ENCODE data around the gene SPTBN1. TPM values are rescaled to one million over a fixed set of nuclear protein-coding genes. Genes with fewer than 3 reads are reported as not detected.
"Not testable (repeated sequence)": the region's sequence is repeated elsewhere in the genome, so short reads cannot be mapped to it uniquely, and the experiment has no call there.

SPTBN1 gene
- total RNA-seq, 2 experiments from 2014 or later, result 171 to 184 TPM

DNA sequence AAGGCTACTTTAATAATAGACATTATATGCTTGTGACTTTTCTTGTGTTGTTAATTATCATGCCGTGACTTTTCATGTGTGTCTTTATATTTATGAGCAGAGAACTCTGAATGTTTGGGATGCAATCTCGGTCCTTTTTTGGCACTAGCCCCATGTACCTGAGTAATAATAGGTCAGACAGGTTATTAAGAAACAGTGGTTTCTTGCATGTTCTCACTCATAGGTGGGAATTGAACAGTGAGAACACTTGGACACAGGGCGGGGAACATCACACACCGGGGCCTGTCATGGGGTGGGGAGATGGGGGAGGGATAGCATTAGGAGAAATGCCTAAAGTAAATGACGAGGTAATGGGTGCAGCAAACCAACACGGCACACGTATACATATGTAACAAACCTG is 61.9 kb downstream of the SPTBN1 start:
- H3K27ac Mint-ChIP-seq; H3K4me1 Mint-ChIP-seq; POLR2A ChIA-PET; CTCF ChIA-PET; DNase-seq; H3K9me3 Mint-ChIP-seq; H3K36me3 Mint-ChIP-seq (ENCODE audit: low read depth); H3K4me3 Mint-ChIP-seq: not testable (repeated sequence)
- peaks cover 11% of the 10 kb centered on the region for H3K27me3 Mint-ChIP-seq

DNA sequence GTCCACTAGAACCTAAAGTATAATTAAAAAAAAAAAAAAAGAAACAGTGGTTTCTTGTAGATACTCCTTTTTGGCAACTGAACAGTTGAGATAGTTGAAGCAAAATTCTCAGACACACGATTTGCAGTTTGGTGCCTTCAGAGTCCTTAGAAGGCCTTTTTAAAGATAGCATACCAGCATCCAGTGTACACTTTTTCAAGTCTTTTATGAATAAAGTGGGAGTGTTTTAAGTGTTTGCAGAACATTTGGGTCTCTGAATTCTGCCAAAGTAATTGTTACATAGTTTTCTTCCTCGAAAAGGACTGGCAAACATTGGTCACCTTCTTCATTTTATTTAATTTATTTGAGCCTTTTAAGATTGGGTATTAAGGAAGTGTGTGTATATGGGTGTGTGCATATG is 62.3 kb downstream of the SPTBN1 start:
- H3K27me3 Mint-ChIP-seq, result peaks cover 11% of the 10 kb centered on the region
- peaks cover 9% of the 10 kb centered on the region for H3K4me1 Mint-ChIP-seq
- H3K27ac Mint-ChIP-seq, result no peak overlapping the region
- ChIA-PET CTCF (no interaction called here), POLR2A (no interaction called here)
- no peaks in the 10 kb centered on the region for H3K36me3 Mint-ChIP-seq (ENCODE audit: low read depth)
- H3K9me3 Mint-ChIP-seq, result no peaks in the 10 kb centered on the region
- no peak overlapping the region for H3K4me3 Mint-ChIP-seq
- no peak for DNase-seq

DNA sequence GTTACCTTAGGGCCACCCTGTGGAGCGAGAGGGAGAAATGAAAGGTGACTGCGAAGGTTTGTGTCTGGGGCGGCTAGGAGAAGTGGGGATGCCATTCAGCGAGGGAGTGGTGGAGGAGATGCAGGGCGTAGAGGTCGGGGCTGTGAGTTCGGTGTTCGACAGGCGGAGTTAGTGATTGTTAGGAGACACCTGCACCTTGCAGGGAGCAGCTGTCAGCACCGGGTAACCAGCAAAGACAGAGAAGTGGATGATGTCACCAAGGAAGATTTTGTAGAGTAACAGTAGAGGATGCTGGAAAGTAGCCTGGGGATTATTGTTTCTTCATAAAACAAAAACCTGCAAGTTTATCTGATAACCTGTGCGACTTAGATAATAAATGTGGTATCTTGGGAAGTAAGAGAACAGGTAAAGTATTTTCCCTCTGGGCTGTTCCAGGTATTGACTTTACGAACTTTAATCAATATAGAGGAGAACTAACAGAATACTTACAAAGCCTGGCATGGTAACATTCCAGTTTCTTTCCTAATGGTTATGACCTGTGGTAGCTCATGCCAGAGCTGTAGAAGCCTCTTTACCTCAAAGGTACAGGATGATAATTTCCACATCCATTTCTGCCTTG is 63.8 kb downstream of the SPTBN1 start:
- Mint-ChIP-seq H3K27me3 (peaks cover 11% of the 10 kb centered on the region), H3K36me3 (ENCODE audit: low read depth) (no peaks in the 10 kb centered on the region), H3K27ac (no peak overlapping the region), H3K9me3 (no peaks in the 10 kb centered on the region), H3K4me3 (no peak overlapping the region), H3K4me1 (peaks cover 20% of the 10 kb centered on the region)
- no peak for DNase-seq
- CTCF ChIA-PET, result interaction anchor here (1.1 to 1.4 kb wide), 2 partner anchors 145 to 184 kb away, joined by 3 to 4 read pairs; no protein-coding TSS in a partner anchor
- POLR2A ChIA-PET, result no interaction called here

DNA sequence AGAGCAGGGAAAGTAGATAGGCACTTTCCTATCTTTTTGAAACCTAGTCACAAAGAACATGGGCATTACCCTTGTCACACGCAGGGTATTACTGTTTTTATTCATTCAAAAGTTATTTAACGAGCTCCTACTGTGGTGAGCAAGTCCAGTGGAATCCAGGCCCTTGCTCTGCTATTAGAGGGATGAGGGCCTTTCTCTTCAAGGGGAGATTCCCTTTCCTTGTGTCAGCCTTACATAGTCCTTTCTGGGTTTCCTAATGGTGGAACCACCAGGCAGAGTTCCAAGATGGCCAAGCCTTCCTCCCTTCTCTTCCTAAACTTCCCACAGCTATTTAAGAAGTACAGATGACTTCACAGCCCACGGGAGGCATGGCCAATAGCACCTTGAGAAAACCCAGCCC is 64.6 kb downstream of the SPTBN1 start:
- H3K27ac Mint-ChIP-seq, result no peak overlapping the region
- H3K27me3 Mint-ChIP-seq, result peaks cover 8% of the 10 kb centered on the region
- CTCF ChIA-PET, result no interaction called here
- no peaks in the 10 kb centered on the region for H3K36me3 Mint-ChIP-seq (ENCODE audit: low read depth)
- peaks cover 20% of the 10 kb centered on the region for H3K4me1 Mint-ChIP-seq
- POLR2A ChIA-PET, result interaction anchor here (0.5 kb wide), 1 partner anchor 171 kb away, joined by 3 read pairs; no protein-coding TSS in a partner anchor
- H3K9me3 Mint-ChIP-seq, result no peaks in the 10 kb centered on the region
- H3K4me3 Mint-ChIP-seq, result no peak overlapping the region
- no peak for DNase-seq

DNA sequence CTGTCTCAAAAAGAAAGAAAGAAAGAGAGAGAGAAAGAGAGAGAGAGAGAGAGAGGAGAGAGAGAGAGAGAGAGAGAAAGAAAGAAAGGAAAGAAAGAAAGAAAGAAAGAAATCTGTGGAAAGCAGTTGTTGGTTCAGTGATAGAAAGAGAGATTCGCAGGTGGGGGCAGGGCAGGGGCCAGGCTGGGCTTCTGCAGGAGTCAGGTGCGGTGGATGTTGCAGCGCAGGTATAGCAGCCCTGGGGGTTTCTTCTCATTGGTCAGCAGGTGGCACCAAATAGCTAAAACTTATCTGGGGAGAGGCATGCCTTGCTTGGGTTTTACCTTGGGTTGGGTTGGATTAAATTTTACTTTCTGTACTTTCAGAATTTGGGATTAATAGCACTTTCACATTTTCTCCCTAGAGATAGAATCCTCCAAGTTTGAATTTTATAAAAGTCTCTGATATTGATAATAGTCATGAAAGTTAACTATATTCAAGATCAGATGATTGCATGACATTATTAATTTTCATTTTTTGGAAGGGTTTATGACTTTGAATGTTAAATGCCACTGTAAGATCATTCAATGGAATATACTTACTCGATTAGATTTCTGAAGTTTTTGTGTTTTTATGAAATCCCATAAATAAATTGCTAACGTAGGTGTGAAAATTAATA is 66.6 kb downstream of the SPTBN1 start:
- peak; percentile 81 for DNase-seq
- H3K9me3 Mint-ChIP-seq, result no peaks in the 10 kb centered on the region
- peak overlapping the region; percentile 75 for H3K27ac Mint-ChIP-seq
- H3K27me3 Mint-ChIP-seq, result peaks cover 8% of the 10 kb centered on the region
- H3K36me3 Mint-ChIP-seq (ENCODE audit: low read depth), result no peaks in the 10 kb centered on the region
- peaks cover 20% of the 10 kb centered on the region for H3K4me1 Mint-ChIP-seq
- H3K4me3 Mint-ChIP-seq, result no peak overlapping the region
- CTCF ChIA-PET, result interaction anchor here (0.6 to 2.6 kb wide), 15 partner anchors 9 to 689 kb away, joined by 3 to 13 read pairs (median 4); no protein-coding TSS in a partner anchor
- POLR2A ChIA-PET, result no interaction called here

DNA sequence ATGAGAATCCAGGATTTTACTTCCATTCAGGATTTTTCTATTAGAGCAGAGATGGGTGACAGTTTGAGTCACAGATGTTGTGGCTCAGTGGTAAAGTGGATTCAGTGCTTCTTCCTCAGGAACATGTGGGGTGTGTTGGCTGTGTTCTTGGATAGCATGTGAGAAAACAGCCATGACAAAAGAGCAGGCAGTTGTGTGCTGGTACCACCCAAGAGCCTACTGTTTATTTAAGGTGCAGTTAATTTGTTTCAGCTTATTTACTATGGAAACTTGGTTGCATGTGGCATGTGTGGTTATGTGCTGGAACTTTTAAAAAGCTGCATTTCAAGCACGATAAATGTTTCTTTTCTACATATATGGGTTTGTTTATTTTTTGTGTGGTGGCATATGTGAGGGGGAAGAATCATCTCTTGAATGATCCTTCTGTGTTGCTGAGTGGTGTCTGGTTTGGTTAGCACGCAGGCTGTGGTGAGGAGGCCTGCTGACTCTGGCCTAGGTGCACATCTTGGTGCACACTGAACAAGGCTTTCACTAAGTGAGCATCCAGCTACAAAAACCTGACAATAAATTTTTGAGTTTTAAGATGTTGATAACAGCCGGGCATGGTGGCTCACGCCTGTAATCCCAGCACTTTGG is 67.3 kb downstream of the SPTBN1 start:
- Mint-ChIP-seq H3K36me3 (ENCODE audit: low read depth) (no peaks in the 10 kb centered on the region), H3K27me3 (peaks cover 8% of the 10 kb centered on the region), H3K4me3 (no peak overlapping the region), H3K27ac (peak overlapping the region; percentile 13), H3K4me1 (peaks cover 20% of the 10 kb centered on the region), H3K9me3 (no peaks in the 10 kb centered on the region)
- DNase-seq, result no peak
- POLR2A ChIA-PET, result no interaction called here
- CTCF ChIA-PET, result interaction anchor here (0.5 to 2.6 kb wide), 19 partner anchors 11 to 688 kb away, joined by 3 to 13 read pairs (median 4); no protein-coding TSS in a partner anchor

DNA sequence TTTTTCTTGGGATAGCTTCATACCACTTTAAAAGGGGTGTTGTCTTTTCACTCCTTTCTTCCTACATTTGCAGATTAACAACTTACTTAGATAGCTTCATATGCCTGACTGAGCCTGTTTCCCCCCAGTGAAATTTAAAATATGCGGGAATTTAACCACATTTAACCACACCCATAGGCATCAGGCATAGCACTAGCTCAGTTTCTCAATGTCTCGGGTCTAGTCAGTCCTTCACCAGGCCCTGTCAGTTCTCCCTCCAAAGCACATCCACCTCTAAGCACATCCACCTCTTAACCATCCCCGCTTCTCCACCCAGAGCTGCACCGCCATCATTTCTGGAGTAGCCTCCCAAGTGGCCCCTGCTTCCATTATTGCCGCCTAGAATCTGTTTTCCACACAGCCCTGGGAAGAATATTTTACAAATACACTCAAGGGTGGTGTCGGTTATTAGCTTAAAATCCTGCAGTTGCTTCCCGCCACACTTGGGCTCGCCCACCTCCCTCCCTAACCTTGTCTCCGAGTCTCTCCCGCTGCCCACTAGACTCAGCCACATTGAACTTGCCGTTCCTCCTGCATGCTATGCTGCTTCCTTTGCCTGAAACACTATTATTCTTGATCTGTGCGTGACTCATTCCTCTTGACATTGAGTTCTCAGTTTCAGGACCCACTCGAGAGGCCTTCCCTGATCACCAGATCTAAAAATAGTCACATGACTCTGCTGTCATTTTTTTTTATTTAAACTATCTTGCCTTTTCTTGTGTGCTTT is 68.3 kb downstream of the SPTBN1 start:
- CTCF ChIA-PET, result interaction anchor here (0.5 to 2.6 kb wide), 13 partner anchors 12 to 456 kb away, joined by 3 to 13 read pairs (median 3); no protein-coding TSS in a partner anchor
- Mint-ChIP-seq H3K36me3 (ENCODE audit: low read depth) (no peaks in the 10 kb centered on the region), H3K9me3 (no peaks in the 10 kb centered on the region), H3K27ac (no peak overlapping the region), H3K4me1 (peaks cover 24% of the 10 kb centered on the region), H3K27me3 (peaks cover 6% of the 10 kb centered on the region), H3K4me3 (no peak overlapping the region)
- peak; percentile 7 for DNase-seq
- POLR2A ChIA-PET, result interaction anchor here (0.6 kb wide), 1 partner anchor 186 kb away, joined by 3 read pairs; no protein-coding TSS in a partner anchor

DNA sequence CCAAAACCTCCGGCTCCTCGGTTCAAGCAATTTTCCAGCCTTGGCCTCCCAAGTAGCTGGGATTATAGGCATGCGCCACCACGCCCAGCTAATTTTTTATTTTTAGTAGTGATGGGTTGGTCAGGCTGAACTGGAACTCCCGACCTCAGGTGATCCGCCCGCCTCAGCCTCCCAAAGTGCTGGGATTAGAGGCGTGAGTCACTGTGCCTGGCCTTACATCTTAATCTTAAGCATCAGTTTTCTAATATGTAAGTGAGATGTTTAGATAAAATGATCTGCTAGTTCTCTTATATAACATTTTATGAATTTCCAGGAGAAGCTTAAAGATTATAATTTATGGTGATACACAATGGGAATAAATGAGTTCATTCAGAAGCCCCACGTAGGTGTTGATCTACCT is 69.2 kb downstream of the SPTBN1 start:
- POLR2A ChIA-PET, result interaction anchor here (0.7 kb wide), 1 partner anchor 108 kb away, joined by 3 read pairs; no protein-coding TSS in a partner anchor
- H3K27ac Mint-ChIP-seq, result no peak overlapping the region

DNA sequence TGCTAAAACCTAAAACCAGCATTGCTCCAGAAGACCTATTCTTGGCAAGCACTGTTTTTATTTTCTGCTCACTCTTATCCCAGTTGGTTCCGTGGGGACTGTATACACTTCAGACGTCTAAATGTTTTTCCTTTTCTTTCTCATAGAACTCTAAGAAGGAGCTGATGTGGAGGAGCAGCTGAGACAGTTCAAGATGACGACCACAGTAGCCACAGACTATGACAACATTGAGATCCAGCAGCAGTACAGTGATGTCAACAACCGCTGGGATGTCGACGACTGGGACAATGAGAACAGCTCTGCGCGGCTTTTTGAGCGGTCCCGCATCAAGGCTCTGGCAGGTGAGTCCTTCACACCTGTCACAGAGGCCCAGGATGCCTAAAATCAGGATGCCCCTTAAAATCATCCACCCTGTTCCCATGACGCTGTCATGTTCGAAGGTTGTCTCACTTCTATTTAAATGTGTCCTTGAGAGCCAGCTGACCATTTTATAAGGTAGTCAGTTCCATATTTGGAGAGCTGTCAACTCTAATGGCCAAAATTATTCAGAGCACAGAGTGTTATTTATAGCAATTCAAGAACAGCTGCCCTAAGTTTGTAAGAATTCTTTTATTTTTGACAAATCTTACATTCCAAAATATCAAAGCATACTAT is 70.2 kb downstream of the SPTBN1 start:
- CTCF ChIA-PET, result interaction anchor here (1.0 to 1.4 kb wide), 2 partner anchors 28 to 179 kb away, joined by 3 to 6 read pairs; no protein-coding TSS in a partner anchor
- Mint-ChIP-seq H3K27ac (no peak overlapping the region), H3K9me3 (no peaks in the 10 kb centered on the region), H3K4me1 (peaks cover 29% of the 10 kb centered on the region), H3K27me3 (no peaks in the 10 kb centered on the region), H3K36me3 (ENCODE audit: low read depth) (no peaks in the 10 kb centered on the region), H3K4me3 (no peak overlapping the region)
- POLR2A ChIA-PET, result interaction anchor here (0.7 kb wide), 1 partner anchor 107 kb away, joined by 3 read pairs; no protein-coding TSS in a partner anchor
- DNase-seq, result no peak

More for the DNA sequence above, 69.2 kb downstream of the SPTBN1 start:
- peaks cover 29% of the 10 kb centered on the region for H3K4me1 Mint-ChIP-seq
- H3K4me3 Mint-ChIP-seq, result no peak overlapping the region
- H3K36me3 Mint-ChIP-seq (ENCODE audit: low read depth), result no peaks in the 10 kb centered on the region
- peaks cover 6% of the 10 kb centered on the region for H3K27me3 Mint-ChIP-seq
- no peak for DNase-seq
- H3K9me3 Mint-ChIP-seq, result no peaks in the 10 kb centered on the region
- CTCF ChIA-PET, result interaction anchor here (0.6 to 1.9 kb wide), 4 partner anchors 23 to 133 kb away, joined by 3 to 6 read pairs (median 3); no protein-coding TSS in a partner anchor

DNA sequence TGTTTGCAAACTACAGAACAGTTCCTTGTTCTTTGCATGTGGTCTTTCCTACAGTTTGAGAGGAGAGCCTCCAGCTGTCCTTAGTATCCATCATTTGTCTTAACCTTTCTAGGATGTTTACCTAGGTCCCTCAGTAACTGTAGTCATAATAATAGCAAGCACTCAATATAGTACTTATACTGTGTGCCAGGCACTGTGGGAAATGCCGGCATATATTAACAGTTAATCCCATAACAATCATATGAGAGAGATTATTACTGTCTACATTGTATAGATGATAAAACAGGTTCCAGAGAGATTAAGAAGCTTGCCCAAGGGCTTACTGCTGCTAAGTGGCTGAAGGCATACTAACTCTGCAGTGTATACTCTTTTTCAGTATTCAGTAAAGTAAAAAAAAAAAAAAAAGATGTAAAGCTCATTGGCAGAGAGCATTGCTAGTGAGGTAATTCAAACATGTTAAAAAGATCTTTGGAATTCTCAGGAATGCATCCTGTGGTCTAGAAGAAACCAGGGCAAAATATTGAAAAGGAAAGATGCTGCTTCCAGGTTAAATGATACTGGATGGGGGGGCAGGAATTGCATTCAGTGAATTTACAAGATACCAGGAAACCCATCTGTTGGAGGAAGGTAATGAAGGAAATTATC is 72.3 kb downstream of the SPTBN1 start:
- POLR2A ChIA-PET, result no interaction called here
- CTCF ChIA-PET, result interaction anchor here (0.6 to 0.7 kb wide), 2 partner anchors 35 to 104 kb away, joined by 3 to 4 read pairs; no protein-coding TSS in a partner anchor
- peaks cover 20% of the 10 kb centered on the region for H3K4me1 Mint-ChIP-seq
- H3K27ac Mint-ChIP-seq, result no peak overlapping the region
- H3K27me3 Mint-ChIP-seq, result no peaks in the 10 kb centered on the region
- no peaks in the 10 kb centered on the region for H3K36me3 Mint-ChIP-seq (ENCODE audit: low read depth)
- no peak for DNase-seq
- H3K9me3 Mint-ChIP-seq, result no peaks in the 10 kb centered on the region
- H3K4me3 Mint-ChIP-seq, result no peak overlapping the region

DNA sequence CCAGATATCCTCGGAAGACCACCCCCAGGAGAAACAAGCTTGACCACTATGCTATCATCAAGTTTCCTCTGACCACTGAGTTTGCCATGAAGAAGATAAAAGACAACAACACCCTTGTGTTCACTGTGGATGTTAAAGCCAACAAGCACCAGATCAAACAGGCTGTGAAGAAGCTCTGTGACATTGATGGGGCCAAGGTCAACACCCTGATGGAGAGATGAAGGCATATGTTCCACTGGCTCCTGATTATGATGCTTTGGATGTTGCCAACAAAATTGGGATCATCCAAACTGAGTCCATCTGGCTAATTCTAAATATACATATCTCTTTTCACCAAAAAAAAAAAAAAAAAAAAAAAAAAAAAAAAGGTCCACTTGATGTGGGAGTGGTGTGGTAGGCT is 73.4 kb downstream of the SPTBN1 start:
- H3K27me3 Mint-ChIP-seq; H3K36me3 Mint-ChIP-seq (ENCODE audit: low read depth); H3K27ac Mint-ChIP-seq; H3K9me3 Mint-ChIP-seq; CTCF ChIA-PET; DNase-seq; POLR2A ChIA-PET; H3K4me3 Mint-ChIP-seq: not testable (repeated sequence)
- peaks cover 13% of the 10 kb centered on the region for H3K4me1 Mint-ChIP-seq

DNA sequence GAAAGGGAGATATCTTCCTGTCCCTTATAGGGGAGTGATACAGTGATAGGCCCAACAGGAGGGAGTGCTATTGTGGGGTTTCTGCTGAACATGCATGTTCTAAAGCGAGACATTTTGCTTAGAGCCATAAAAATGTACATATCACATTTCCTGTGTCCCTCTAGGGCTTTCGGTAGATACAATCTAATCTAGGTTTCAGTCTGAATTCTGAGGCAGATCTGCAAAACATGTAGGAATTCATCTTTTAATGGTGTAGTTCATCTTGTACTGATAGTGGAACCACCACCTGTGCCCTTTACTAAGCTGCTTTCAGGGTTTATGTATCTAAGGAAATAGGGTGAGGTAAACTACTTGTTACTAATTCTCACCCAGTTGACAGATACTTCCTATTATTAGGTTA is 73.8 kb downstream of the SPTBN1 start:
- Mint-ChIP-seq H3K9me3 (no peaks in the 10 kb centered on the region), H3K36me3 (ENCODE audit: low read depth) (no peaks in the 10 kb centered on the region), H3K27me3 (peaks cover 2% of the 10 kb centered on the region), H3K4me1 (peaks cover 9% of the 10 kb centered on the region), H3K4me3 (no peak overlapping the region), H3K27ac (no peak overlapping the region)
- no peak for DNase-seq
- ChIA-PET POLR2A (no interaction called here), CTCF (no interaction called here)
